ENCODE results near the gene RAN.
"Not testable (repeated sequence)": the region's sequence is repeated elsewhere in the genome, so short reads cannot be mapped to it uniquely, and the experiment has no call there.

DNA sequence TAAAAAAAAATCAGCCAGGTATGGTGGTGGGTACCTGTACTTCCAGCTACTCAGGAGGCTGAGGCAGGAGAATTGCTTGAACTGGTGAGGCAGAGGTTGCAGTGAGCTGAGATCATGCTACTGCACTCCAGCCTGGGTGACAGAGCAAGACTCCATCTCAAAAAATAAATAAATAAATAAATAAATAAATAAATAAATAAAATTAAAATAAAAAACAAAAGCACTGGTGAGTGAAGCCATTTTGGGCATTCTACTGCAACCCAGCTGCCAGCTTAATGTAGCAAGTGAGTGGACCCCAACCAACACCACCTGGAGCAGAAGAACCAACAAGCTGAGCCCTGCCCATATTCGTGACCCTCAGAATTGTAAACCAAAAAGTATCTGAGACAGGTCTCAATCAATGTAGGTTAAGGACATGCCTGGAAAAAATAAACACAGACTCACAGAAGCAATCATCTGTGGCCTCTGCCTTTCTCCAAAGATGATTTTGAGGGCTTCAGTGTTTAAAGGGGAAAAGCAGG, 23.0 kb upstream of the RAN start:
- not testable (repeated sequence) for TF ChIP-seq KAT2B (IDR thresholded peaks at IDR 0.05; ENCODE audit: low read depth, low read length); MAFF (IDR thresholded peaks at IDR 0.05; ENCODE audit: low read length)

Data from K562 (cell line).